Measurements from ENCODE around the gene CHFR. TPM values are rescaled to one million over a fixed set of nuclear protein-coding genes. Genes with fewer than 3 reads are reported as not detected.

CHFR gene
- total RNA-seq, 1 donor from 2014 or later = 63.7 TPM

- Mint-ChIP-seq H3K27me3 (ENCODE audit: insufficient read depth) (no peaks in the 10 kb centered on the region), H3K4me3 (no peak overlapping the region), H3K9me3 (no peaks in the 10 kb centered on the region), H3K36me3 (ENCODE audit: low read depth) (peaks cover 53% of the 10 kb centered on the region), H3K27ac (no peak overlapping the region), H3K4me1 (ENCODE audit: low read depth) (no peaks in the 10 kb centered on the region)
- DNase-seq (ENCODE audit: low spot score) = no peak
- intact Hi-C loops (cut with micrococcal nuclease) = no loop called here
Measured at GRCh38 chr12:132787877-132788276, 99.5 kb downstream of the CHFR start.

DNA sequence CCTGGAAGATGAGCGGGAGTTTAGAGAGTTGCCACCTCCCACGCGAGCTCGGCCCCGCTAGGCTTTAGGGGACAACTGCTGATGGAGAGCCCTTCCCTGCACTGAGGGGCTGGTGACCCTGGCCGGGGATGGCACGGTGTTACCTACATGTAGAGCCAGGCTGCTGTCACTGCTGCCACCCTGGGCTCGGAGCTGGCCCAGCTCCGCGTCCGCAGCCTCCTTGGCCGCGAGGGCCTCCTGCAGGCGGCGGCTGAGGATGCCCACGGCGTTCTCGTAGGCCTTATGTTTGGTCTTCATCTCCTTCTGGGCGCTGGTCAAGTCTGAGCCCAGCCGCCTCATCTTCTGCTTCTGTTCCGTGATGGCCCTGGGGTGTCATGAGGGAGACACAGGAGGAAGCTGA is 101.2 kb downstream of the CHFR start:
- intact Hi-C loops (cut with micrococcal nuclease) = no loop called here
- Mint-ChIP-seq H3K4me1 (ENCODE audit: low read depth) (no peaks in the 10 kb centered on the region), H3K36me3 (ENCODE audit: low read depth) (peaks cover 50% of the 10 kb centered on the region), H3K27ac (no peak overlapping the region), H3K9me3 (no peaks in the 10 kb centered on the region), H3K27me3 (ENCODE audit: insufficient read depth) (no peaks in the 10 kb centered on the region), H3K4me3 (no peak overlapping the region)
- no peak for DNase-seq (ENCODE audit: low spot score)

GRCh38 chr12:132784580-132784979 is 102.8 kb downstream of the CHFR start:
- Mint-ChIP-seq H3K27me3 (ENCODE audit: insufficient read depth) (no peaks in the 10 kb centered on the region), H3K4me3 (no peak overlapping the region), H3K4me1 (ENCODE audit: low read depth) (no peaks in the 10 kb centered on the region), H3K27ac (no peak overlapping the region), H3K9me3 (no peaks in the 10 kb centered on the region), H3K36me3 (ENCODE audit: low read depth) (peaks cover 55% of the 10 kb centered on the region)
- DNase-seq (ENCODE audit: low spot score) = no peak
- intact Hi-C loops (cut with micrococcal nuclease) = no loop called here

GRCh38 chr12:132783917-132784531 is 103.4 kb downstream of the CHFR start:
- Mint-ChIP-seq H3K36me3 (ENCODE audit: low read depth) (peaks cover 51% of the 10 kb centered on the region), H3K27me3 (ENCODE audit: insufficient read depth) (no peaks in the 10 kb centered on the region), H3K4me3 (no peak overlapping the region), H3K9me3 (no peaks in the 10 kb centered on the region), H3K4me1 (ENCODE audit: low read depth) (no peaks in the 10 kb centered on the region), H3K27ac (no peak overlapping the region)
- DNase-seq (ENCODE audit: low spot score) = no peak
- intact Hi-C loops (cut with micrococcal nuclease) = no loop called here

Other genes starting within 250 kb of the CHFR start
- gene POLE, start 200.3 kb downstream of the CHFR start, total RNA-seq = 168 and 170 TPM in 2 replicates
- gene PXMP2, start 200.0 kb downstream of the CHFR start, total RNA-seq = 21.5 and 23.3 TPM in 2 replicates
- 107 and 111 TPM in 2 replicates for gene PGAM5, start 176.8 kb downstream of the CHFR start, total RNA-seq
- 151 and 156 TPM in 2 replicates for gene ANKLE2, start 125.8 kb downstream of the CHFR start, total RNA-seq
- 78.7 and 86.9 TPM in 2 replicates for gene GOLGA3, start 58.7 kb downstream of the CHFR start, total RNA-seq
- gene ZNF605, start 68.7 kb upstream of the CHFR start, total RNA-seq = 6.3 and 7.5 TPM in 2 replicates
- gene ZNF26, start 98.8 kb upstream of the CHFR start, total RNA-seq = 18.2 and 22.1 TPM in 2 replicates
- gene ZNF84, start 149.9 kb upstream of the CHFR start, total RNA-seq = 18.3 and 21.2 TPM in 2 replicates
- 15.0 and 15.1 TPM in 2 replicates for gene ZNF140, start 193.3 kb upstream of the CHFR start, total RNA-seq
- 2.3 and 2.4 TPM in 2 replicates for gene ZNF891, start 242.7 kb upstream of the CHFR start, total RNA-seq
- 5.1 and 6.4 TPM in 2 replicates for gene ZNF10, start 243.0 kb upstream of the CHFR start, total RNA-seq